GM19239 (cell line): ENCODE data around the gene TNFSF4.
A peak's percentile ranks its signal among the peaks of the same experiment; 100 is the strongest.

Source experiments
- DNase-seq: peaks from one replicate; pipeline ENCODE4 v3.0.0; 2011; ENCODE audit warnings: low spot score; ENCODE audit not compliant: insufficient read length
- FAIRE-seq: peaks from 2 replicates; lab custom pipeline; 2011; peaks lifted over from hg19 to GRCh38; lab: Jason Lieb, UNC

Gene TNFSF4

GRCh38 chr1:173212952-173213491, 5.9 kb upstream of the TNFSF4 start:
- DNase-seq (no peak), FAIRE-seq (peak; percentile 88)

- FAIRE-seq (no peak), DNase-seq (no peak)
Observed at GRCh38 chr1:173210716-173211231, 3.6 kb upstream of the TNFSF4 start.

GRCh38 chr1:173210283-173210682, 3.2 kb upstream of the TNFSF4 start:
- FAIRE-seq = no peak

GRCh38 chr1:173208868-173209267, 1.7 kb upstream of the TNFSF4 start:
- DNase-seq (no peak), FAIRE-seq (no peak)

More at GRCh38 chr1:173210283-173210682, 3.2 kb upstream of the TNFSF4 start:
- DNase-seq = no peak

- no peak for DNase-seq
- no peak for FAIRE-seq
Observed at GRCh38 chr1:173208146-173208545, 1.0 kb upstream of the TNFSF4 start.

GRCh38 chr1:173205146-173206051, 1.7 kb downstream of the TNFSF4 start:
- FAIRE-seq (peak; percentile 76), DNase-seq (no peak)

- DNase-seq (no peak), FAIRE-seq (no peak)
Observed at GRCh38 chr1:173204693-173205092, 2.4 kb downstream of the TNFSF4 start.

GRCh38 chr1:173202424-173203145, 4.5 kb downstream of the TNFSF4 start:
- DNase-seq (no peak), FAIRE-seq (peak; percentile 81)

- DNase-seq (no peak), FAIRE-seq (no peak)
Observed at GRCh38 chr1:173201969-173202368, 5.2 kb downstream of the TNFSF4 start.

- DNase-seq (no peak), FAIRE-seq (peak; percentile 62)
Observed at GRCh38 chr1:173195596-173196088, 11.5 kb downstream of the TNFSF4 start.

- FAIRE-seq = no peak
- no peak for DNase-seq
Observed at GRCh38 chr1:173193639-173194038, 13.5 kb downstream of the TNFSF4 start.

GRCh38 chr1:173191011-173191705, 16.0 kb downstream of the TNFSF4 start:
- DNase-seq = no peak
- no peak for FAIRE-seq

- FAIRE-seq (no peak), DNase-seq (no peak)
Observed at GRCh38 chr1:173190101-173190936, 16.8 kb downstream of the TNFSF4 start.

- no peak for FAIRE-seq
- DNase-seq = no peak
Observed at GRCh38 chr1:173187671-173188237, 19.4 kb downstream of the TNFSF4 start.

- FAIRE-seq (no peak), DNase-seq (no peak)
Observed at GRCh38 chr1:173181791-173182190, 25.3 kb downstream of the TNFSF4 start.

GRCh38 chr1:173176246-173176645, 30.9 kb downstream of the TNFSF4 start:
- FAIRE-seq (no peak), DNase-seq (no peak)

- DNase-seq = no peak
- no peak for FAIRE-seq
Observed at GRCh38 chr1:173175514-173176145, 31.5 kb downstream of the TNFSF4 start.

- FAIRE-seq = no peak
- DNase-seq = no peak
Observed at GRCh38 chr1:173173388-173173787, 33.7 kb downstream of the TNFSF4 start.
